Measurements from ENCODE around the gene RNPEPL1.

The RNPEPL1 gene

GRCh38 chr2:240565333-240566202 is 2.7 kb upstream of the RNPEPL1 start:
- Histone ChIP-seq H3K9ac (peak overlapping the region; percentile 74 to 100 (median 87)), H3K4me2 (peak overlapping the region; percentile 90 to 100 (median 97))

GRCh38 chr2:240566203-240567136 is 1.8 kb upstream of the RNPEPL1 start:
- peaks cover 81 to 89% (median 85%) of the 10 kb centered on the region in 10 experiments for H3K4me1 ChIP-seq
- H3K9ac ChIP-seq = peak overlapping the region; percentile 86 to 100 (median 95)
- peaks cover 23 to 37% (median 26%) of the 10 kb centered on the region in 11 experiments; a peak in 21 of 22 replicates for H4K20me1 ChIP-seq
- H3K9me3 ChIP-seq (replicated peaks in 1 of 11) = no peaks in the 10 kb centered on the region
- TF ChIP-seq Cebpa-rat (IDR thresholded peaks at IDR 0.05) = no peak
- no peaks in the 10 kb centered on the region for H3K27me3 ChIP-seq
- H3K36me3 ChIP-seq = peaks cover 0 to 15% (median 13%) of the 10 kb centered on the region in 11 experiments; a peak in 14 of 22 replicates
- peak overlapping the region; percentile 93 to 100 (median 99) for H3K4me2 ChIP-seq
- H3K27ac ChIP-seq = peak overlapping the region; percentile 75 to 100 (median 98)
- peak overlapping the region; percentile 78 to 98 (median 91) for H3K4me3 ChIP-seq

More at GRCh38 chr2:240565333-240566202, 2.7 kb upstream of the RNPEPL1 start:
- Histone ChIP-seq H3K4me1 (peaks cover 72 to 81% (median 76%) of the 10 kb centered on the region in 10 experiments), H3K9me3 (replicated peaks in 1 of 11) (no peaks in the 10 kb centered on the region), H3K27ac (peak overlapping the region; percentile 75 to 100 (median 98)), H3K27me3 (no peaks in the 10 kb centered on the region), H4K20me1 (peaks cover 14 to 28% (median 17%) of the 10 kb centered on the region in 11 experiments; a peak in 19 of 22 replicates), H3K4me3 (peak overlapping the region; percentile 44 to 95 (median 60)), H3K36me3 (peaks cover 0 to 14% (median 11%) of the 10 kb centered on the region in 11 experiments; a peak in 13 of 22 replicates)
- TF ChIP-seq Cebpa-rat (IDR thresholded peaks at IDR 0.05) = peak in 4 of 11 experiments; percentile 13 to 59 (median 46); a peak in 4 of 22 replicates

- H3K4me3 ChIP-seq = peak overlapping the region; percentile 78 to 98 (median 91)
- H3K9ac ChIP-seq = peak overlapping the region; percentile 85 to 100 (median 95)
- H3K27me3 ChIP-seq = no peaks in the 10 kb centered on the region
- H3K36me3 ChIP-seq = peaks cover 4 to 23% (median 21%) of the 10 kb centered on the region in 11 experiments; a peak in 21 of 22 replicates
- peaks cover 80 to 89% (median 83%) of the 10 kb centered on the region in 10 experiments for H3K4me1 ChIP-seq
- no peaks in the 10 kb centered on the region for H3K9me3 ChIP-seq (replicated peaks in 1 of 11)
- no peak for TF ChIP-seq Cebpa-rat (IDR thresholded peaks at IDR 0.05)
- peak overlapping the region; percentile 84 to 100 (median 94); a peak in 21 of 22 replicates for H3K27ac ChIP-seq
- H4K20me1 ChIP-seq = peaks cover 31 to 46% (median 34%) of the 10 kb centered on the region in 11 experiments
- H3K4me2 ChIP-seq = peak overlapping the region; percentile 93 to 100 (median 99)
These were observed 980 bp upstream of the RNPEPL1 start for GRCh38 chr2:240567137-240567871.

GRCh38 chr2:240568678-240569522 is 616 bp downstream of the RNPEPL1 start:
- H3K9me3 ChIP-seq (replicated peaks in 1 of 11) = no peaks in the 10 kb centered on the region
- H3K4me2 ChIP-seq = peak overlapping the region; percentile 92 to 100 (median 97)
- H3K9ac ChIP-seq = peak overlapping the region; percentile 85 to 100 (median 95)
- no peaks in the 10 kb centered on the region for H3K27me3 ChIP-seq
- H3K27ac ChIP-seq = peak overlapping the region; percentile 84 to 100 (median 94)
- no peak for TF ChIP-seq Cebpa-rat (IDR thresholded peaks at IDR 0.05)
- peaks cover 8 to 31% (median 25%) of the 10 kb centered on the region in 11 experiments; a peak in 21 of 22 replicates for H3K36me3 ChIP-seq
- peak overlapping the region; percentile 78 to 98 (median 91) for H3K4me3 ChIP-seq
- peaks cover 64 to 73% (median 67%) of the 10 kb centered on the region in 10 experiments for H3K4me1 ChIP-seq
- peaks cover 47 to 62% (median 50%) of the 10 kb centered on the region in 11 experiments for H4K20me1 ChIP-seq

- no peak for TF ChIP-seq Cebpa-rat (IDR thresholded peaks at IDR 0.05)
- Histone ChIP-seq H3K27me3 (no peaks in the 10 kb centered on the region), H3K27ac (peak overlapping the region; percentile 84 to 100 (median 94); a peak in 18 of 22 replicates), H3K9ac (peak overlapping the region; percentile 85 to 100 (median 95)), H3K36me3 (peaks cover 14 to 37% (median 31%) of the 10 kb centered on the region in 11 experiments), H3K4me3 (peak overlapping the region; percentile 78 to 98 (median 91)), H3K9me3 (replicated peaks in 1 of 11) (no peaks in the 10 kb centered on the region), H3K4me2 (peak overlapping the region; percentile 92 to 100 (median 97)), H4K20me1 (peaks cover 47 to 68% (median 55%) of the 10 kb centered on the region in 11 experiments), H3K4me1 (peaks cover 58 to 66% (median 61%) of the 10 kb centered on the region in 10 experiments)
These were observed 1.3 kb downstream of the RNPEPL1 start for GRCh38 chr2:240569523-240569997.

- TF ChIP-seq Cebpa-rat (IDR thresholded peaks at IDR 0.05) = no peak
- H3K9me3 ChIP-seq (replicated peaks in 1 of 11) = no peaks in the 10 kb centered on the region
- peak overlapping the region; percentile 92 to 100 (median 97) for H3K4me2 ChIP-seq
- H3K27ac ChIP-seq = peak overlapping the region in 6 of 11 experiments; percentile 1 to 100 (median 94); a peak in 6 of 22 replicates
- H3K36me3 ChIP-seq = peaks cover 19 to 42% (median 36%) of the 10 kb centered on the region in 11 experiments
- peaks cover 47 to 73% (median 60%) of the 10 kb centered on the region in 11 experiments for H4K20me1 ChIP-seq
- H3K9ac ChIP-seq = peak overlapping the region; percentile 85 to 100 (median 95); a peak in 20 of 22 replicates
- H3K27me3 ChIP-seq = no peaks in the 10 kb centered on the region
- peaks cover 53 to 61% (median 56%) of the 10 kb centered on the region in 10 experiments for H3K4me1 ChIP-seq
- H3K4me3 ChIP-seq = peak overlapping the region; percentile 78 to 98 (median 91)
These were observed 1.8 kb downstream of the RNPEPL1 start for GRCh38 chr2:240569998-240570530.
